ENCODE results near the gene GASK1A. TPM values are rescaled to one million over a fixed set of nuclear protein-coding genes. Genes with fewer than 3 reads are reported as not detected.

Gene GASK1A
- total and polyA plus RNA-seq, 10 of the 15 experiments (the other 5 are each of a cell fraction or from before 2014, with no cell fraction given): 0.18 TPM; not detected in 9

GRCh38 chr3:42934910-42935309 lies 44.2 kb upstream of the GASK1A start (continued):
- no peak for TF ChIP-seq REST (IDR thresholded peaks at IDR 0.05; ENCODE audit: low read depth, low read length)
- TF ChIP-seq SP1 (IDR thresholded peaks at IDR 0.05; ENCODE audit: low read depth, low read length): no peak
- no peak for TF ChIP-seq RELB (IDR thresholded peaks at IDR 0.05; ENCODE audit: low read depth)
- no peak for TF ChIP-seq FOXM1 (IDR thresholded peaks at IDR 0.05; ENCODE audit: low read depth, low read length)
- TF ChIP-seq ZNF207 (IDR thresholded peaks at IDR 0.05; ENCODE audit: borderline replicate concordance): no peak
- TF ChIP-seq BCL3 (IDR thresholded peaks at IDR 0.05; ENCODE audit: borderline replicate concordance, insufficient read depth, low read depth, low read length, poor library complexity, severe bottlenecking): no peak
- TF ChIP-seq ZNF622 (IDR thresholded peaks at IDR 0.05): no peak
- TF ChIP-seq TBL1XR1 (IDR thresholded peaks at IDR 0.05; ENCODE audit: low read depth, low read length): no peak
- no peak for TF ChIP-seq PAX8 (IDR thresholded peaks at IDR 0.05)

Data from GM12878 (cell line).